Activated B cell treated with CpG ODN at 0.5 μM for 24 hours (primary cell): Measurements from ENCODE around the gene LDB2. TPM values are rescaled to one million over a fixed set of nuclear protein-coding genes. Genes with fewer than 3 reads are reported as not detected.

Source experiments
- ATAC-seq: fragments of 200-7000 bp; cut with Tn5 transposase; one replicate; pipeline ENCODE4 v1.10.0; 2021; ENCODE audit warnings: low read depth, mild to moderate bottlenecking, moderate library complexity
- CTCF ChIA-PET: fragments of 350-600 bp; sonication (Branson Sonifier 250); formaldehyde crosslinking; loops from one replicate; lab custom pipeline; 2021; ENCODE audit warnings: antibody characterized with exemption; lab: Charles Lee
- POLR2A ChIA-PET: fragments of 350-600 bp; sonication (Branson Sonifier 250); formaldehyde crosslinking; loops from one replicate; lab custom pipeline; 2021; ENCODE audit warnings: antibody characterized with exemption; lab: Charles Lee
- DNase-seq: peaks from one replicate; pipeline ENCODE4 v3.0.0; 2022
- H3K27ac Mint-ChIP-seq: one replicate; pipeline ENCODE4 v1.8.0; 2020; ENCODE audit warnings: mixed read lengths
- H3K27me3 Mint-ChIP-seq: one replicate; pipeline ENCODE4 v1.8.0; 2021; ENCODE audit warnings: mixed read lengths
- H3K36me3 Mint-ChIP-seq: one replicate; pipeline ENCODE4 v1.8.0; 2021; ENCODE audit warnings: low read depth, mixed read lengths
- H3K4me1 Mint-ChIP-seq: one replicate; pipeline ENCODE4 v1.8.0; 2021; ENCODE audit warnings: mixed read lengths
- H3K4me3 Mint-ChIP-seq: one replicate; pipeline ENCODE4 v1.8.0; 2020; ENCODE audit warnings: mild to moderate bottlenecking, mixed read lengths
- H3K9me3 Mint-ChIP-seq: one replicate; pipeline ENCODE4 v1.8.0; 2020; ENCODE audit warnings: mixed read lengths
- intact Hi-C: fragments of 100-400 bp; cut with micrococcal nuclease; formaldehyde crosslinking; loops from one replicate; pipeline ENCODE4 v1.15.1; 2024
- total RNA-seq: library from RNA; stranded (reverse); gene quantifications from 2 replicates; pipeline ENCODE4 v1.2.3, GENCODE V29; 2022
- TF ChIP-seq, protein P1 (sequence below): fragments of 200-600 bp; IDR thresholded peaks from one replicate; pipeline ENCODE4 v1.8.0; 2022; ENCODE audit warnings: antibody characterized with exemption, mild to moderate bottlenecking

The LDB2 gene
- total RNA-seq, 1 donor from 2014 or later: not detected

DNA sequence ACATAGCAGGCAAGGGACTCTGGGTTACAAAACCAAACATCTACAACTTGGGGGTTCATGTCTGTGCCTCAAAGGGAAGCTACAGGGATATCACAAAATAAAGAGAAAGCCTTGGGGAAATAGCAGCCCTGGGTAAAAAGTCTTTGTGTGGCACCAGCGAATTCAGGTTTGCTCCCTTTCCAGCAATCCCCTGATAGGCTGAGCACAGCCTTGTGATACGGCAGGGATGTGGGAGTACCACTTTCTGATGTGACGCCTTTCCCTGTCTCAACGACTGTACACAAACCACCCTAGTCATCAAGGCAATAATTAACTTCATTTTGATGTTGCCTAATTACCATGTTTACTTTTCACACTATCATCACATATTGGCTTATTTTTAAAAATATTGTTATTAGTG, 164.9 kb downstream of the LDB2 start:
- intact Hi-C loops: no loop called here
- H3K36me3 Mint-ChIP-seq: no peaks in the 10 kb centered on the region

DNA sequence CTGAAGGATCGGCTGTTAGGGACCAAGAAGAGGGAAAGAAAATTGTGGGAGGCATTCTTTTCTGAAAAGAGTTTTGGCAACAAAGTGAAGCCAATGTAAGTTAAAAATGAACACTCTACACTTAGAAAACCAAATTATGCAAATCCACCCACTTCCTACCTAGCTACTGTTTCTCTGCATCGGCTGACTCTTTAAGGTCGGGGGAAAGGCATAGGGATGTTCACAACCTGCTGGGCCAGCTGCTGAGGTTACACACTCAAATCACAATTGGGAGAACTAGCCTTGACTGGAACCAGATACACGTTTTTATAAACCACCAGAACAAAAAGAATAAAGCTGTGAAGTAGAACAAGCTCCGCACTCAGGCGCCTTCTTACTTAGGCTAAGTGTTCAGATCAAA, 165.7 kb downstream of the LDB2 start:
- Mint-ChIP-seq H3K27me3 (no peaks in the 10 kb centered on the region), H3K27ac (no peak overlapping the region), H3K4me3 (no peak overlapping the region), H3K9me3 (no peaks in the 10 kb centered on the region), H3K36me3 (no peaks in the 10 kb centered on the region), H3K4me1 (no peaks in the 10 kb centered on the region)
- intact Hi-C loops: no loop called here
- ChIA-PET CTCF (no interaction called here), POLR2A (no interaction called here)
- no peak for DNase-seq
- no peak for ATAC-seq
- TF ChIP-seq, protein P1, sequence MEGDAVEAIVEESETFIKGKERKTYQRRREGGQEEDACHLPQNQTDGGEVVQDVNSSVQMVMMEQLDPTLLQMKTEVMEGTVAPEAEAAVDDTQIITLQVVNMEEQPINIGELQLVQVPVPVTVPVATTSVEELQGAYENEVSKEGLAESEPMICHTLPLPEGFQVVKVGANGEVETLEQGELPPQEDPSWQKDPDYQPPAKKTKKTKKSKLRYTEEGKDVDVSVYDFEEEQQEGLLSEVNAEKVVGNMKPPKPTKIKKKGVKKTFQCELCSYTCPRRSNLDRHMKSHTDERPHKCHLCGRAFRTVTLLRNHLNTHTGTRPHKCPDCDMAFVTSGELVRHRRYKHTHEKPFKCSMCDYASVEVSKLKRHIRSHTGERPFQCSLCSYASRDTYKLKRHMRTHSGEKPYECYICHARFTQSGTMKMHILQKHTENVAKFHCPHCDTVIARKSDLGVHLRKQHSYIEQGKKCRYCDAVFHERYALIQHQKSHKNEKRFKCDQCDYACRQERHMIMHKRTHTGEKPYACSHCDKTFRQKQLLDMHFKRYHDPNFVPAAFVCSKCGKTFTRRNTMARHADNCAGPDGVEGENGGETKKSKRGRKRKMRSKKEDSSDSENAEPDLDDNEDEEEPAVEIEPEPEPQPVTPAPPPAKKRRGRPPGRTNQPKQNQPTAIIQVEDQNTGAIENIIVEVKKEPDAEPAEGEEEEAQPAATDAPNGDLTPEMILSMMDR: no peak

More for the DNA sequence above, 164.9 kb downstream of the LDB2 start:
- CTCF ChIA-PET: no interaction called here
- Mint-ChIP-seq H3K9me3 (peaks cover 2% of the 10 kb centered on the region), H3K4me3 (no peak overlapping the region), H3K27ac (no peak overlapping the region), H3K4me1 (no peaks in the 10 kb centered on the region), H3K27me3 (no peaks in the 10 kb centered on the region)
- POLR2A ChIA-PET: no interaction called here
- DNase-seq: no peak
- TF ChIP-seq, protein P1: no peak
- ATAC-seq: no peak

- ATAC-seq (no peak), DNase-seq (no peak)
- no peak overlapping the region for H3K4me3 Mint-ChIP-seq
- ChIA-PET POLR2A (no interaction called here), CTCF (no interaction called here)
- TF ChIP-seq, protein P1: no peak
- H3K36me3 Mint-ChIP-seq: no peaks in the 10 kb centered on the region
- H3K4me1 Mint-ChIP-seq: no peaks in the 10 kb centered on the region
- no peaks in the 10 kb centered on the region for H3K27me3 Mint-ChIP-seq
- intact Hi-C loops: no loop called here
- no peak overlapping the region for H3K27ac Mint-ChIP-seq
- no peaks in the 10 kb centered on the region for H3K9me3 Mint-ChIP-seq
Measured at GRCh38 chr4:16731776-16732380, 166.6 kb downstream of the LDB2 start.

GRCh38 chr4:16730522-16731205, 167.8 kb downstream of the LDB2 start:
- no peak for DNase-seq
- Mint-ChIP-seq H3K4me3 (no peak overlapping the region), H3K36me3 (no peaks in the 10 kb centered on the region), H3K27ac (no peak overlapping the region), H3K4me1 (no peaks in the 10 kb centered on the region), H3K27me3 (no peaks in the 10 kb centered on the region), H3K9me3 (no peaks in the 10 kb centered on the region)
- CTCF ChIA-PET: no interaction called here
- TF ChIP-seq, protein P1: no peak
- intact Hi-C loops: no loop called here
- no peak for ATAC-seq
- POLR2A ChIA-PET: no interaction called here

- intact Hi-C loops: no loop called here
- ChIA-PET CTCF (no interaction called here), POLR2A (no interaction called here)
- Mint-ChIP-seq H3K9me3 (peaks cover 3% of the 10 kb centered on the region), H3K36me3 (no peaks in the 10 kb centered on the region), H3K4me3 (no peak overlapping the region), H3K27ac (no peak overlapping the region), H3K27me3 (no peaks in the 10 kb centered on the region), H3K4me1 (no peaks in the 10 kb centered on the region)
- ATAC-seq (no peak), DNase-seq (no peak)
- TF ChIP-seq, protein P1: no peak
Measured at GRCh38 chr4:16729336-16729735, 169.1 kb downstream of the LDB2 start.
